ENCODE data around the gene F5. TPM values are rescaled to one million over a fixed set of nuclear protein-coding genes. Genes with fewer than 3 reads are reported as not detected.

Gene F5
- total and polyA plus RNA-seq, 4 experiments from 2014 or later = 1.4 to 6.1 (median 4.1) TPM

GRCh38 chr1:169472738-169473137, 113.5 kb downstream of the F5 start:
- no peak for DNase-seq
- Histone ChIP-seq H3K4me1 (ENCODE audit: insufficient read depth, low read length) (no peaks in the 10 kb centered on the region), H3K4me3 (ENCODE audit: low read length in 2 of 2) (no peak overlapping the region), H3K27ac (ENCODE audit: low read depth, low read length) (no peak overlapping the region), H3K36me3 (ENCODE audit: insufficient read depth, low read length) (no peaks in the 10 kb centered on the region), H3K9me3 (ENCODE audit: control insufficient read depth in 1 of 2, low read length in 2 of 2) (no peaks in the 10 kb centered on the region), H3K27me3 (ENCODE audit: insufficient read depth, low read length) (no peaks in the 10 kb centered on the region)
- Mint-ChIP-seq H3K27ac (no peak overlapping the region), H3K9me3 (no peaks in the 10 kb centered on the region), H3K4me1 (no peaks in the 10 kb centered on the region), H3K4me3 (no peak overlapping the region), H3K27me3 (no peaks in the 10 kb centered on the region), H3K36me3 (peaks cover 7 to 10% of the 10 kb centered on the region in 2 donors)
- intact Hi-C loops (cut with micrococcal nuclease) = no loop called here
- ChIA-PET CTCF (ENCODE audit: partially characterized antibody) (interaction anchor here (1.2 kb wide), 1 partner anchor 73 kb away, joined by 3 read pairs; no protein-coding TSS in a partner anchor), POLR2A (ENCODE audit: partially characterized antibody) (no interaction called here)

- intact Hi-C loops (cut with micrococcal nuclease) = loop anchor here (5.0 kb wide), 1 partner anchor 243 kb away; the partner anchor contains the start of gene SELL
- H3K4me3 Mint-ChIP-seq = no peak overlapping the region
- ChIA-PET CTCF (ENCODE audit: partially characterized antibody) (interaction anchor here (1.0 to 1.6 kb wide), 3 partner anchors 62 to 243 kb away, joined by 3 to 10 read pairs (median 3); no protein-coding TSS in a partner anchor), POLR2A (ENCODE audit: partially characterized antibody) (no interaction called here)
- Histone ChIP-seq H3K27ac (ENCODE audit: low read depth, low read length) (no peak overlapping the region), H3K4me1 (ENCODE audit: insufficient read depth, low read length) (no peaks in the 10 kb centered on the region), H3K36me3 (ENCODE audit: insufficient read depth, low read length) (no peaks in the 10 kb centered on the region), H3K27me3 (ENCODE audit: insufficient read depth, low read length) (no peaks in the 10 kb centered on the region), H3K4me3 (ENCODE audit: low read length in 2 of 2) (no peak overlapping the region), H3K9me3 (ENCODE audit: control insufficient read depth in 1 of 2, low read length in 2 of 2) (no peaks in the 10 kb centered on the region)
- no peaks in the 10 kb centered on the region for H3K4me1 Mint-ChIP-seq
- H3K27me3 Mint-ChIP-seq = no peaks in the 10 kb centered on the region
- peaks cover 5 to 9% of the 10 kb centered on the region in 2 donors for H3K36me3 Mint-ChIP-seq
- H3K9me3 Mint-ChIP-seq = no peaks in the 10 kb centered on the region
- peak overlapping the region in 1 of 7 donors; percentile 38 for H3K27ac Mint-ChIP-seq
- DNase-seq = no peak
Measured at GRCh38 chr1:169468982-169469381, 117.3 kb downstream of the F5 start.

DNA sequence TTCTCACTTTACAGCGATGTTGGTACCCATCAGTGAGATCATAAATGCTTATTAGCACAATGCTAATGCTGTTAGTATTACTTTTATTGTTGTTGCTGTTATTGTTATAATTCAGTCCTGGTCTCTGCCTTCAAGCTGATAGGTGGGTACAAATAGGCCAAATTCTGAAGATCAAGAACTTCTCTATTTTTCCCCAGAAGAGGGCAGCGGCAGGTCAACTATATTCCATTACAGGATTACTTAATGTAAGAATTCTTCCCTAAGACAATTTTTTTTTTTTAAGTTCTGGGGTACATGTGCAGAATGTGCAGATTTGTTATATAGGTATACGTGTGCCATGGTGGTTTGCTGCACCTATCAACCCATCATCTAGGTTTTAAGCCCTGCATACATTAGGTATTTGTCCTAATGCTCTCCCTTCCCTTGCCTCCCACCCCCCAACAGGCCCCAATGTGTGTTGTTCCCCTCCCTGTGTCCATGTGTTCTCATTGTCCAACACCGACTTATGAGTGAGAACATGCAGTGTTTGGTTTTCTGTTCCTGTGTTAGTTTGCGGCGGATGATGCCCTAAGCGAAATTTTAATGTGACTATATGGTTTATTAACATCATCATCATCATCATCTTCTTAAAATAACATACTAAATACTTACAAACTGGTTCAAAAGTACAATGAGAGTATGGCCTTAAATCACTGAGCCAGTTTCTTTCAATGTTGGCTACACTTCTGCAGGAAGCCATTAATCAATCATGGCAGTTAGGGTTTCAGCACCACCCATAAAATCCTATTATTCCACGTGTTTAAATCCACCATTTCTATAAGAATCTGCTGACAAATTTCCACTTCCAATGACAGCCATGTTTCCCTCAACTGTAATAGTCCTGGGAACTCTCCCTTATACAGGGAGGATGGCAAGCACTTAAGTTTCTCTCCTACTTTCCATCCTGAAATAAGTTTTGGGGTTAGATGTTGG, 119.7 kb downstream of the F5 start:
- Histone ChIP-seq H3K9me3 (ENCODE audit: control insufficient read depth in 1 of 2, low read length in 2 of 2) (no peaks in the 10 kb centered on the region), H3K4me3 (ENCODE audit: low read length in 2 of 2) (no peak overlapping the region), H3K27me3 (ENCODE audit: insufficient read depth, low read length) (no peaks in the 10 kb centered on the region), H3K36me3 (ENCODE audit: insufficient read depth, low read length) (no peaks in the 10 kb centered on the region), H3K4me1 (ENCODE audit: insufficient read depth, low read length) (no peaks in the 10 kb centered on the region), H3K27ac (ENCODE audit: low read depth, low read length) (no peak overlapping the region)
- Mint-ChIP-seq H3K4me1 (no peaks in the 10 kb centered on the region), H3K27ac (peak overlapping the region in 1 of 7 donors; percentile 17), H3K27me3 (no peaks in the 10 kb centered on the region), H3K36me3 (peaks cover 5 to 9% of the 10 kb centered on the region in 2 donors), H3K9me3 (no peaks in the 10 kb centered on the region), H3K4me3 (no peak overlapping the region)
- ChIA-PET CTCF (ENCODE audit: partially characterized antibody) (interaction anchor here (1.3 to 3.6 kb wide), 2 partner anchors 80 to 83 kb away, joined by 5 to 28 read pairs; no protein-coding TSS in a partner anchor), POLR2A (ENCODE audit: partially characterized antibody) (interaction anchor here (1.2 kb wide), 1 partner anchor 80 kb away, joined by 5 read pairs; no protein-coding TSS in a partner anchor)
- intact Hi-C loops (cut with micrococcal nuclease) = loop anchor here (1.0 to 5.0 kb wide), 2 partner anchors 80 to 246 kb away; partner anchors contain the start of gene SELL
- DNase-seq = peak in 2 of 5 donors; percentile 12 to 24

GRCh38 chr1:169465281-169465680, 121.0 kb downstream of the F5 start:
- Histone ChIP-seq H3K36me3 (ENCODE audit: insufficient read depth, low read length) (no peaks in the 10 kb centered on the region), H3K27me3 (ENCODE audit: insufficient read depth, low read length) (no peaks in the 10 kb centered on the region), H3K27ac (ENCODE audit: low read depth, low read length) (no peak overlapping the region), H3K4me3 (ENCODE audit: low read length in 2 of 2) (no peak overlapping the region), H3K4me1 (ENCODE audit: insufficient read depth, low read length) (no peaks in the 10 kb centered on the region), H3K9me3 (ENCODE audit: control insufficient read depth in 1 of 2, low read length in 2 of 2) (no peaks in the 10 kb centered on the region)
- peaks cover under 1 to 4% of the 10 kb centered on the region in 2 donors for H3K27me3 Mint-ChIP-seq
- DNase-seq = no peak
- H3K4me1 Mint-ChIP-seq = peaks cover 0 to 12% (median 8%) of the 10 kb centered on the region in 4 donors
- peaks cover 0 to 5% (median 0%) of the 10 kb centered on the region in 8 donors for H3K9me3 Mint-ChIP-seq
- POLR2A ChIA-PET (ENCODE audit: partially characterized antibody) = no interaction called here
- CTCF ChIA-PET (ENCODE audit: partially characterized antibody) = interaction anchor here (0.8 to 3.6 kb wide), 3 partner anchors 82 to 247 kb away, joined by 3 to 28 read pairs (median 5); no protein-coding TSS in a partner anchor
- intact Hi-C loops (cut with micrococcal nuclease) = loop anchor here (5.0 kb wide), 1 partner anchor 247 kb away; the partner anchor contains the start of gene SELL
- H3K36me3 Mint-ChIP-seq = peaks cover 5 to 9% of the 10 kb centered on the region in 2 donors
- no peak overlapping the region for H3K4me3 Mint-ChIP-seq
- no peak overlapping the region for H3K27ac Mint-ChIP-seq

Other genes starting within 250 kb of the F5 start
- gene NME7, start 218.7 kb downstream of the F5 start, total RNA-seq = 10 to 100 TPM; 12.0 to 14.3 TPM
- gene NME7, start 218.7 kb downstream of the F5 start, polyA plus RNA-seq = 10 to 100 TPM; 19.6 to 22.8 TPM
- 10 to 100 TPM; 20.0 to 23.8 TPM for gene BLZF1, start 218.3 kb downstream of the F5 start, total RNA-seq
- 10 to 100 TPM; 11.5 to 14.2 TPM for gene BLZF1, start 218.3 kb downstream of the F5 start, polyA plus RNA-seq
- under 1 TPM in 1 of 2 experiments, not detected in 1; 0.17 TPM for gene CCDC181, start 159.0 kb downstream of the F5 start, total RNA-seq
- not detected for gene CCDC181, start 159.0 kb downstream of the F5 start, polyA plus RNA-seq
- 1 to 10 TPM; 4.1 to 4.5 TPM for gene SLC19A2, start 100.5 kb downstream of the F5 start, total RNA-seq
- gene SLC19A2, start 100.5 kb downstream of the F5 start, polyA plus RNA-seq = 1 to 10 TPM in 1 of 2 donors, under 1 TPM in 1; 0.41 to 1.0 TPM
- gene SELP, start 43.6 kb upstream of the F5 start, total RNA-seq = 1 to 10 TPM; 1.9 to 2.2 TPM
- gene SELP, start 43.6 kb upstream of the F5 start, polyA plus RNA-seq = 1 to 10 TPM in 1 of 2 donors, not detected in 1; 1.4 TPM
- gene SELL, start 125.1 kb upstream of the F5 start, total RNA-seq = 100 to 1,000 TPM; 378 to 396 TPM
- 1,000 to 10,000 TPM in 1 of 2 donors, 100 to 1,000 TPM in 1; 876 to 1,603 TPM for gene SELL, start 125.1 kb upstream of the F5 start, polyA plus RNA-seq
- not detected for gene SELE, start 147.6 kb upstream of the F5 start, total RNA-seq
- not detected for gene SELE, start 147.6 kb upstream of the F5 start, polyA plus RNA-seq
- 10 to 100 TPM; 21.0 to 23.8 TPM for gene METTL18, start 208.4 kb upstream of the F5 start, total RNA-seq
- gene METTL18, start 208.4 kb upstream of the F5 start, polyA plus RNA-seq = 10 to 100 TPM; 16.9 to 31.0 TPM

All from CD4-positive, alpha-beta memory T cell (primary cell).